ENCODE data around the gene PKD1L1. TPM values are rescaled to one million over a fixed set of nuclear protein-coding genes. Genes with fewer than 3 reads are reported as not detected.
"Not testable (repeated sequence)": the region's sequence is repeated elsewhere in the genome, so short reads cannot be mapped to it uniquely, and the experiment has no call there.

PKD1L1 gene
- total RNA-seq, 1 experiment from 2014 or later: 0.07 TPM

DNA sequence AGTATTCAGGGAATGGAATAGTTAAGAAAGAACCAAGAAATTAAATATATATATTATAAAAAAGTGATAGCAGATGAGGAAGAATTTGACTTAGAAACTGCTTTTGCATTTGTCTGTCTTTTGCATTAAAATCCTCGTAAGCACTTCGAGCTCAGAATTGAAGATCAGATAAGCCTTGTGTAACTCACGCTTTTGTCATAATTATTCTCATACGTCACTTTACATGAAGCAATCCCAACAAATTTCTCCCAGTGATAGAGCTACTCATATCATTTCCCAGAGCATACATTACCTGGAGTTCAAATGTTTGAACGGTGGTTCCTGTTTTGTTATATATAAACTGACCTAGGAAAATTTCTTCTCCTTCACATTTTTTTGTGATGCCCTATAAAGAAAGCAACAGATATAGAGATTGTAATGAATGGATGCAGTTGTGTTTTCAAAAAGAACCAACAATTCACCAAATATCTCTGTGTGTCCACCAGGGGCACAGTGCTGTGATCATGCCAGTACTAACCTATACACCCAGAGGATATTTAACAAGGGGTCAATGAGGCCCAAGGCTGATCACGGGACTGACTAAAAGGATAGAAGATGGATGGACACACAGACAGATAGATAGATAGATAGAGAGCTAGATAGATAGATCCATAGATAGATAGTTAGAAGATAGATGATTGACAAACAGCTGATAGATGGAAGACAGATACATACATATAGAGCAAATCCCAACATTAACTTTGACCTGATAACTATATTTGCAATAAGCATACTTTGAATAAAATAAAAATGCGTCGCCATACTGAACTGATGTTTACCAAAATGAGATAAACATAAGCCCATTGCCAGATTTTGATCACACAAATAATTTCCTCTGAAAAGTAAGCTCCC lies 40.5 kb upstream of the PKD1L1 start (continued):
- TF ChIP-seq ZNF532 (CRISPR knock-in tag; IDR thresholded peaks at IDR 0.05; ENCODE audit: borderline replicate concordance): no peak

GRCh38 chr7:47982610-47983009 lies 34.3 kb upstream of the PKD1L1 start:
- no peak overlapping the region for H3K27ac Mint-ChIP-seq
- peaks cover 9% of the 10 kb centered on the region for H3K4me1 Mint-ChIP-seq
- H3K27me3 Mint-ChIP-seq (ENCODE audit: low read depth): no peaks in the 10 kb centered on the region
- 0 out of 2 replicates have a peak, but pooled peaks cover 2% of the 10 kb centered on the region for H3K9me3 Mint-ChIP-seq
- H3K4me3 Mint-ChIP-seq: no peak overlapping the region
- ATAC-seq: no peak
- no peak for TF ChIP-seq TEAD4 (CRISPR knock-in tag; IDR thresholded peaks at IDR 0.05)
- no peak for TF ChIP-seq ATF1 (CRISPR knock-in tag; IDR thresholded peaks at IDR 0.05)
- no peak for TF ChIP-seq ZNF532 (CRISPR knock-in tag; IDR thresholded peaks at IDR 0.05; ENCODE audit: borderline replicate concordance)
- TF ChIP-seq EMX1 (CRISPR knock-in tag; IDR thresholded peaks at IDR 0.05): no peak
- no peak for TF ChIP-seq MXD4 (CRISPR knock-in tag; IDR thresholded peaks at IDR 0.05; ENCODE audit: borderline replicate concordance)
- no peak for TF ChIP-seq OVOL2 (CRISPR knock-in tag; IDR thresholded peaks at IDR 0.05; ENCODE audit: borderline replicate concordance)
- TF ChIP-seq, protein P1, sequence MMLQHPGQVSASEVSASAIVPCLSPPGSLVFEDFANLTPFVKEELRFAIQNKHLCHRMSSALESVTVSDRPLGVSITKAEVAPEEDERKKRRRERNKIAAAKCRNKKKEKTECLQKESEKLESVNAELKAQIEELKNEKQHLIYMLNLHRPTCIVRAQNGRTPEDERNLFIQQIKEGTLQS (CRISPR knock-in tag; conservative IDR thresholded peaks at IDR 0.05): no peak
- TF ChIP-seq IRF1 (CRISPR knock-in tag; IDR thresholded peaks at IDR 0.05): no peak
- TF ChIP-seq, protein P2, sequence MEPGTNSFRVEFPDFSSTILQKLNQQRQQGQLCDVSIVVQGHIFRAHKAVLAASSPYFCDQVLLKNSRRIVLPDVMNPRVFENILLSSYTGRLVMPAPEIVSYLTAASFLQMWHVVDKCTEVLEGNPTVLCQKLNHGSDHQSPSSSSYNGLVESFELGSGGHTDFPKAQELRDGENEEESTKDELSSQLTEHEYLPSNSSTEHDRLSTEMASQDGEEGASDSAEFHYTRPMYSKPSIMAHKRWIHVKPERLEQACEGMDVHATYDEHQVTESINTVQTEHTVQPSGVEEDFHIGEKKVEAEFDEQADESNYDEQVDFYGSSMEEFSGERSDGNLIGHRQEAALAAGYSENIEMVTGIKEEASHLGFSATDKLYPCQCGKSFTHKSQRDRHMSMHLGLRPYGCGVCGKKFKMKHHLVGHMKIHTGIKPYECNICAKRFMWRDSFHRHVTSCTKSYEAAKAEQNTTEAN (CRISPR knock-in tag; IDR thresholded peaks at IDR 0.05): no peak
- TF ChIP-seq, protein P3, sequence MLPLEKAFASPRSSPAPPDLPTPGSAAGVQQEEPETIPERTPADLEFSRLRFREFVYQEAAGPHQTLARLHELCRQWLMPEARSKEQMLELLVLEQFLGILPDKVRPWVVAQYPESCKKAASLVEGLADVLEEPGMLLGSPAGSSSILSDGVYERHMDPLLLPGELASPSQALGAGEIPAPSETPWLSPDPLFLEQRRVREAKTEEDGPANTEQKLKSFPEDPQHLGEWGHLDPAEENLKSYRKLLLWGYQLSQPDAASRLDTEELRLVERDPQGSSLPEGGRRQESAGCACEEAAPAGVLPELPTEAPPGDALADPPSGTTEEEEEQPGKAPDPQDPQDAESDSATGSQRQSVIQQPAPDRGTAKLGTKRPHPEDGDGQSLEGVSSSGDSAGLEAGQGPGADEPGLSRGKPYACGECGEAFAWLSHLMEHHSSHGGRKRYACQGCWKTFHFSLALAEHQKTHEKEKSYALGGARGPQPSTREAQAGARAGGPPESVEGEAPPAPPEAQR (CRISPR knock-in tag; IDR thresholded peaks at IDR 0.05): no peak
- no peak for TF ChIP-seq SMAD4 (CRISPR knock-in tag; IDR thresholded peaks at IDR 0.05)
- TF ChIP-seq ERG (CRISPR knock-in tag; IDR thresholded peaks at IDR 0.05): no peak
- no peak for TF ChIP-seq NFATC4 (CRISPR knock-in tag; IDR thresholded peaks at IDR 0.05)
- CTCF ChIA-PET: interaction anchor here (0.7 to 1.4 kb wide), 3 partner anchors 9 to 172 kb away, joined by 3 to 6 read pairs (median 3); no protein-coding TSS in a partner anchor
- peaks cover 10% of the 10 kb centered on the region for H3K36me3 Mint-ChIP-seq
- POLR2A ChIA-PET: no interaction called here
- DNase-seq (ENCODE audit: low spot score): no peak

DNA sequence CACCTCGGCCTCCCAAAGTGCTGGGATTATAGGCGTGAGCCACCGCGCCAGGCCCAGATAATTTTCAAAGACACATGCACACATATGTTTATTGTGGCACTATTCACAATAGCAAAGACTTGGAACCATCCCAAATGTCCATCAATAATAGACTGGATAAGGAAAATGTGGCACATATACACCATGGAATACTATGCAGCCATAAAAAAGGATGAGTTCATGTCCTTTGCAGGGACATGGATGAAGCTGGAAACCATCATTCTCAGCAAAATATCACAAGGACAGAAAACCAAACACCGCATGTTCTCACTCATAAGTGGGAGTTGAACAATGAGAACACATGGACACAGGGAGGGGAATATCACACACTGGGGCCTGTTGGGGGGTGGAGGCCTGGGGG lies 32.4 kb upstream of the PKD1L1 start:
- POLR2A ChIA-PET, ATAC-seq, H3K9me3 Mint-ChIP-seq: not testable (repeated sequence)

More for the DNA sequence above, 32.4 kb upstream of the PKD1L1 start:
- CTCF ChIA-PET; H3K27me3 Mint-ChIP-seq (ENCODE audit: low read depth); H3K27ac Mint-ChIP-seq; H3K4me1 Mint-ChIP-seq; DNase-seq (ENCODE audit: low spot score); H3K4me3 Mint-ChIP-seq: not testable (repeated sequence)
- peaks cover 29% of the 10 kb centered on the region for H3K36me3 Mint-ChIP-seq
